ENCODE measurements around the gene SFI1.

- TF ChIP-seq, protein P1, sequence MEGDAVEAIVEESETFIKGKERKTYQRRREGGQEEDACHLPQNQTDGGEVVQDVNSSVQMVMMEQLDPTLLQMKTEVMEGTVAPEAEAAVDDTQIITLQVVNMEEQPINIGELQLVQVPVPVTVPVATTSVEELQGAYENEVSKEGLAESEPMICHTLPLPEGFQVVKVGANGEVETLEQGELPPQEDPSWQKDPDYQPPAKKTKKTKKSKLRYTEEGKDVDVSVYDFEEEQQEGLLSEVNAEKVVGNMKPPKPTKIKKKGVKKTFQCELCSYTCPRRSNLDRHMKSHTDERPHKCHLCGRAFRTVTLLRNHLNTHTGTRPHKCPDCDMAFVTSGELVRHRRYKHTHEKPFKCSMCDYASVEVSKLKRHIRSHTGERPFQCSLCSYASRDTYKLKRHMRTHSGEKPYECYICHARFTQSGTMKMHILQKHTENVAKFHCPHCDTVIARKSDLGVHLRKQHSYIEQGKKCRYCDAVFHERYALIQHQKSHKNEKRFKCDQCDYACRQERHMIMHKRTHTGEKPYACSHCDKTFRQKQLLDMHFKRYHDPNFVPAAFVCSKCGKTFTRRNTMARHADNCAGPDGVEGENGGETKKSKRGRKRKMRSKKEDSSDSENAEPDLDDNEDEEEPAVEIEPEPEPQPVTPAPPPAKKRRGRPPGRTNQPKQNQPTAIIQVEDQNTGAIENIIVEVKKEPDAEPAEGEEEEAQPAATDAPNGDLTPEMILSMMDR (IDR thresholded peaks at IDR 0.05; ENCODE audit: insufficient read depth, low read depth, low read length): no peak
- no peak for TF ChIP-seq EZH2 (IDR thresholded peaks at IDR 0.05; ENCODE audit: insufficient read depth, low read length)
These were observed 993 bp upstream of the SFI1 start for GRCh38 chr22:31495343-31495742.
